Thoracic aorta endothelial cell (primary cell): ENCODE measurements around the gene CREB1. TPM values are rescaled to one million over a fixed set of nuclear protein-coding genes. Genes with fewer than 3 reads are reported as not detected.

Experiments
- total RNA-seq: library from RNA; depleted of rRNA; stranded (reverse); fragments of >200 nt; gene quantifications from 2 replicates; pipeline ENCODE4 v1.2.3, GENCODE V29; 2012

The CREB1 gene
- total RNA-seq = 55.5 and 61.1 TPM in 2 replicates

GRCh38 chr2:207529330-207530159 lies at the start of gene CREB1:
Gene CREB1 (plus strand): TSS chr2:207529962. CDS start chr2:207555636, 25,674 bp downstream.

GRCh38 chr2:207625014-207625907 lies 95.5 kb downstream of the CREB1 start, which contains the start of gene METTL21A:
Gene METTL21A (minus strand): TSS chr2:207625394. CDS start chr2:207624375, 1,019 bp downstream.

Other genes with a start within 250 kb of the CREB1 start
- 14.5 and 25.7 TPM in 2 replicates for gene METTL21A, start 95.4 kb downstream of the CREB1 start, total RNA-seq
- gene CCNYL1, start 181.7 kb downstream of the CREB1 start, total RNA-seq = 67.2 and 82.4 TPM in 2 replicates
- 3.3 and 5.2 TPM in 2 replicates for gene FZD5, start 239.9 kb downstream of the CREB1 start, total RNA-seq